PC-9 (cell line): ENCODE data around the gene HES2.

Experiments used
- CTCF ChIP-seq: fragments of 200-600 bp; sonication (generic); conservative IDR thresholded peaks from 2 replicates; pipeline ENCODE4 v1.6.1; 2017; ENCODE audit warnings: mixed run types, antibody characterized with exemption, mild to moderate bottlenecking, moderate library complexity
- EZH2 ChIP-seq: fragments of 200-600 bp; sonication (generic); IDR thresholded peaks from 2 replicates; pipeline ENCODE4 v1.8.0; 2017; ENCODE audit warnings: antibody characterized with exemption, low read depth

GRCh38 chr1:6409053-6409452 lies 10.7 kb downstream of the HES2 start:
- TF ChIP-seq CTCF (no peak), EZH2 (no peak)
